GM12878 (cell line): ENCODE results near the gene EIF2B4. TPM values are rescaled to one million over a fixed set of nuclear protein-coding genes. Genes with fewer than 3 reads are reported as not detected.
A peak's percentile ranks its signal among the peaks of the same experiment; 100 is the strongest.

Experiments used
- ATF2 ChIP-seq: IDR thresholded peaks from 2 replicates; pipeline ENCODE4 v1.6.1; 2012; ENCODE audit warnings: low read length, inconsistent platforms
- BCL3 ChIP-seq: IDR thresholded peaks from 2 replicates; pipeline ENCODE4 v1.6.1; 2011; ENCODE audit warnings: borderline replicate concordance, low read depth, mild to moderate bottlenecking, moderate library complexity, low read length; ENCODE audit not compliant: insufficient read depth, poor library complexity, severe bottlenecking
- EED ChIP-seq: sonication (generic); IDR thresholded peaks from 2 replicates; pipeline ENCODE4 v1.6.1; 2016; ENCODE audit warnings: antibody characterized with exemption, low read depth
- GABPA ChIP-seq: IDR thresholded peaks from 2 replicates; pipeline ENCODE4 v1.6.1; 2014; ENCODE audit warnings: antibody characterized with exemption, low read depth, mild to moderate bottlenecking, inconsistent platforms
- HDGF ChIP-seq: fragments of 450-650 bp; IDR thresholded peaks from 2 replicates; pipeline ENCODE4 v1.6.1; 2016; ENCODE audit warnings: antibody characterized with exemption
- IKZF2 ChIP-seq, 2 experiments: fragments of 450-650 bp; IDR thresholded peaks; 2 replicates each; pipeline ENCODE4 v1.6.1; 2017; ENCODE audit warnings: mild to moderate bottlenecking in 2 of 2, moderate library complexity in 2 of 2
- JUNB ChIP-seq: IDR thresholded peaks from 2 replicates; pipeline ENCODE4 v1.6.1; 2016; ENCODE audit warnings: antibody characterized with exemption, mild to moderate bottlenecking
- POLR2AphosphoS2 ChIP-seq: IDR thresholded peaks from 2 replicates; pipeline ENCODE4 v1.6.1; 2011; ENCODE audit warnings: low read depth, mild to moderate bottlenecking, low read length, improper control_type of control experiment, moderate library complexity
- RAD21 ChIP-seq: IDR thresholded peaks from 2 replicates; pipeline ENCODE4 v1.6.1; 2011; ENCODE audit warnings: mild to moderate bottlenecking, low read depth, low read length, moderate library complexity; ENCODE audit not compliant: insufficient read depth
- SUZ12 ChIP-seq: fragments of 200-600 bp; sonication (generic); IDR thresholded peaks from one replicate; pipeline ENCODE4 v1.6.1; 2018; ENCODE audit warnings: antibody characterized with exemption, mild to moderate bottlenecking; ENCODE audit not compliant: unreplicated experiment
- TCF12 ChIP-seq: IDR thresholded peaks from 2 replicates; pipeline ENCODE4 v1.6.1; 2011; ENCODE audit warnings: low read depth, mild to moderate bottlenecking, low read length
- TCF3 ChIP-seq: IDR thresholded peaks from 2 replicates; pipeline ENCODE4 v1.6.1; 2012; ENCODE audit warnings: low read depth, mild to moderate bottlenecking, low read length, borderline replicate concordance; ENCODE audit not compliant: insufficient read depth
- YBX1 ChIP-seq: fragments of 450-650 bp; IDR thresholded peaks from 2 replicates; pipeline ENCODE4 v1.6.1; 2016; ENCODE audit warnings: antibody characterized with exemption
- ZBTB33 ChIP-seq: fragments of 450-650 bp; IDR thresholded peaks from 2 replicates; pipeline ENCODE4 v1.6.1; 2017; ENCODE audit warnings: mild to moderate bottlenecking
- ZBTB4 ChIP-seq: fragments of 450-650 bp; formaldehyde crosslinking; IDR thresholded peaks from 2 replicates; pipeline ENCODE4 v1.4.0; 2022; ENCODE audit warnings: mild to moderate bottlenecking, moderate library complexity
- ZNF207 ChIP-seq: fragments of 450-650 bp; IDR thresholded peaks from 2 replicates; pipeline ENCODE4 v1.6.1; 2014; ENCODE audit warnings: antibody characterized with exemption, mild to moderate bottlenecking, borderline replicate concordance
- ZNF622 ChIP-seq: fragments of 450-650 bp; IDR thresholded peaks from 2 replicates; pipeline ENCODE4 v1.6.1; 2017; ENCODE audit warnings: mild to moderate bottlenecking, inconsistent platforms
- ZZZ3 ChIP-seq: IDR thresholded peaks from 2 replicates; pipeline ENCODE4 v1.6.1; 2011; ENCODE audit warnings: low read depth; ENCODE audit not compliant: control insufficient read depth, insufficient read length
- polyA plus RNA-seq, 11 experiments: library from polyadenylated mRNA; depleted of rRNA in 4 of 11; unstranded in 6 of 11; stranded (reverse) in 5 of 11; fragments of >200 nt; fragmentation: Nextera tagmentation in 4 of 11; fragmentation: Illumina TruSeq in 1 of 11; extraction: Ambion mirVana in 4 of 11; extraction: Trizol in 1 of 11; gene quantifications; 1 replicate in 1 of 11; 2 replicates in 10 of 11; pipeline versions ENCODE4 v1.2.1 to v1.2.3, GENCODE V29; 2011 to 2016; ENCODE audit warnings: inconsistent platforms in 2 of 11, missing spikeins in 2 of 11, low read depth in 1 of 11
- total RNA-seq, 4 experiments: library from RNA; depleted of rRNA in 3 of 4; stranded (reverse); fragments of >200 nt in 3 of 4; fragmentation: Illumina TruSeq in 1 of 4; extraction: Trizol in 1 of 4; gene quantifications; 2 replicates each; pipeline versions ENCODE4 v1.2.1 to v1.2.3, GENCODE V29; 2013 to 2021

EIF2B4 gene
- total and polyA plus RNA-seq, 10 of the 15 experiments (the other 5 are each of a cell fraction or from before 2014, with no cell fraction given): 13.4 to 53.9 (median 27.5) TPM

GRCh38 chr2:27322766-27323595 is 47.2 kb downstream of the EIF2B4 start, which contains the start of gene MPV17 (continued):
- TF ChIP-seq ZBTB33 (no peak), ZNF622 (no peak), ZBTB4 (CRISPR knock-in tag) (no peak), TCF12 (no peak), ZNF207 (0 out of 2 replicates have a peak, but pooled peaks have one; percentile 29), SUZ12 (no peak), POLR2AphosphoS2 (peak; percentile 97), ATF2 (no peak), IKZF2 (IDR thresholded peaks at IDR 0.05) (0 out of 4 replicates have a peak, but pooled peaks of 1 of the 2 experiments have one; percentile 53), GABPA (peak; percentile 91), YBX1 (no peak), ZZZ3 (no peak), EED (peak; percentile 65), RAD21 (no peak), TCF3 (0 out of 2 replicates have a peak, but pooled peaks have one; percentile 15), JUNB (no peak), BCL3 (peak; percentile 72), HDGF (0 out of 2 replicates have a peak, but pooled peaks have one; percentile 47)
